ENCODE data around the gene CPNE4. TPM values are rescaled to one million over a fixed set of nuclear protein-coding genes. Genes with fewer than 3 reads are reported as not detected.
A peak's percentile ranks its signal among the peaks of the same experiment; 100 is the strongest.

The CPNE4 gene
- total and polyA plus RNA-seq, 5 experiments from 2014 or later, result not detected

GRCh38 chr3:131550562-131551465 lies 484.0 kb downstream of the CPNE4 start:
- no peak for DNase-seq
- POLR2A ChIA-PET, result no interaction called here
- Mint-ChIP-seq H3K27me3 (peaks cover 16 to 49% (median 18%) of the 10 kb centered on the region in 5 donors), H3K9me3 (no peaks in the 10 kb centered on the region), H3K4me3 (no peak overlapping the region), H3K36me3 (no peaks in the 10 kb centered on the region), H3K27ac (no peak overlapping the region), H3K4me1 (no peaks in the 10 kb centered on the region)
- ATAC-seq, result no peak

GRCh38 chr3:131549340-131549739 lies 485.5 kb downstream of the CPNE4 start:
- DNase-seq (no peak), ATAC-seq (no peak)
- Mint-ChIP-seq H3K36me3 (no peaks in the 10 kb centered on the region), H3K4me3 (no peak overlapping the region), H3K9me3 (no peaks in the 10 kb centered on the region), H3K4me1 (no peaks in the 10 kb centered on the region), H3K27ac (no peak overlapping the region), H3K27me3 (peaks cover 19 to 40% (median 22%) of the 10 kb centered on the region in 5 donors)
- POLR2A ChIA-PET, result no interaction called here

- DNase-seq (no peak), ATAC-seq (no peak)
- H3K4me1 Mint-ChIP-seq, result no peaks in the 10 kb centered on the region
- no peak overlapping the region for H3K27ac Mint-ChIP-seq
- H3K9me3 Mint-ChIP-seq, result no peaks in the 10 kb centered on the region
- H3K27me3 Mint-ChIP-seq, result peaks cover 16 to 36% (median 23%) of the 10 kb centered on the region in 5 donors
- POLR2A ChIA-PET, result interaction anchor here (0.5 kb wide), 1 partner anchor 476 kb away, joined by 10 read pairs; no protein-coding TSS in a partner anchor
- H3K4me3 Mint-ChIP-seq, result no peak overlapping the region
- H3K36me3 Mint-ChIP-seq, result no peaks in the 10 kb centered on the region
Observed at GRCh38 chr3:131547585-131547984, 487.2 kb downstream of the CPNE4 start.

GRCh38 chr3:131546441-131546840 lies 488.4 kb downstream of the CPNE4 start:
- H3K4me3 Mint-ChIP-seq, result no peak overlapping the region
- H3K9me3 Mint-ChIP-seq, result no peaks in the 10 kb centered on the region
- no peak overlapping the region for H3K27ac Mint-ChIP-seq
- peaks cover 16 to 38% (median 20%) of the 10 kb centered on the region in 5 donors for H3K27me3 Mint-ChIP-seq
- no peak for DNase-seq
- POLR2A ChIA-PET, result no interaction called here
- ATAC-seq, result no peak
- no peaks in the 10 kb centered on the region for H3K36me3 Mint-ChIP-seq
- no peaks in the 10 kb centered on the region for H3K4me1 Mint-ChIP-seq

GRCh38 chr3:131544557-131544956 lies 490.3 kb downstream of the CPNE4 start:
- H3K9me3 Mint-ChIP-seq, result no peaks in the 10 kb centered on the region
- peaks cover 18 to 47% (median 24%) of the 10 kb centered on the region in 5 donors for H3K27me3 Mint-ChIP-seq
- no peaks in the 10 kb centered on the region for H3K36me3 Mint-ChIP-seq
- DNase-seq (no peak), ATAC-seq (no peak)
- H3K4me1 Mint-ChIP-seq, result no peaks in the 10 kb centered on the region
- no peak overlapping the region for H3K27ac Mint-ChIP-seq
- no peak overlapping the region for H3K4me3 Mint-ChIP-seq
- POLR2A ChIA-PET, result no interaction called here

GRCh38 chr3:131543714-131544113 lies 491.1 kb downstream of the CPNE4 start:
- H3K36me3 Mint-ChIP-seq, result no peaks in the 10 kb centered on the region
- ATAC-seq, result no peak

GRCh38 chr3:131541288-131541687 lies 493.5 kb downstream of the CPNE4 start:
- no peaks in the 10 kb centered on the region for H3K4me1 Mint-ChIP-seq

More at GRCh38 chr3:131543714-131544113, 491.1 kb downstream of the CPNE4 start:
- no peaks in the 10 kb centered on the region for H3K4me1 Mint-ChIP-seq
- no peak overlapping the region for H3K4me3 Mint-ChIP-seq
- no peaks in the 10 kb centered on the region for H3K9me3 Mint-ChIP-seq
- no peak for DNase-seq
- H3K27me3 Mint-ChIP-seq, result peaks cover 19 to 45% (median 26%) of the 10 kb centered on the region in 5 donors
- peak overlapping the region in 1 of 10 donors; percentile 36 for H3K27ac Mint-ChIP-seq
- POLR2A ChIA-PET, result no interaction called here

GRCh38 chr3:131540821-131541220 lies 494.0 kb downstream of the CPNE4 start:
- DNase-seq (no peak), ATAC-seq (no peak)
- POLR2A ChIA-PET, result no interaction called here
- H3K27ac Mint-ChIP-seq, result no peak overlapping the region
- H3K4me3 Mint-ChIP-seq, result no peak overlapping the region
- H3K9me3 Mint-ChIP-seq, result no peaks in the 10 kb centered on the region
- H3K27me3 Mint-ChIP-seq, result peaks cover 13 to 41% (median 27%) of the 10 kb centered on the region in 5 donors
- H3K4me1 Mint-ChIP-seq, result no peaks in the 10 kb centered on the region
- H3K36me3 Mint-ChIP-seq, result no peaks in the 10 kb centered on the region

More at GRCh38 chr3:131541288-131541687, 493.5 kb downstream of the CPNE4 start:
- Mint-ChIP-seq H3K9me3 (no peaks in the 10 kb centered on the region), H3K27me3 (peaks cover 13 to 39% (median 23%) of the 10 kb centered on the region in 5 donors), H3K36me3 (no peaks in the 10 kb centered on the region), H3K4me3 (no peak overlapping the region), H3K27ac (no peak overlapping the region)
- no peak for ATAC-seq
- POLR2A ChIA-PET, result no interaction called here
- no peak for DNase-seq

GRCh38 chr3:131540143-131540542 lies 494.7 kb downstream of the CPNE4 start:
- ATAC-seq (no peak), DNase-seq (no peak)
- POLR2A ChIA-PET, result no interaction called here
- Mint-ChIP-seq H3K27ac (no peak overlapping the region), H3K27me3 (peaks cover 13 to 48% (median 30%) of the 10 kb centered on the region in 5 donors), H3K9me3 (no peaks in the 10 kb centered on the region), H3K36me3 (no peaks in the 10 kb centered on the region), H3K4me3 (no peak overlapping the region), H3K4me1 (no peaks in the 10 kb centered on the region)

GRCh38 chr3:131538968-131539367 lies 495.8 kb downstream of the CPNE4 start:
- no peak overlapping the region for H3K4me3 Mint-ChIP-seq
- no peak overlapping the region for H3K27ac Mint-ChIP-seq
- DNase-seq (no peak), ATAC-seq (no peak)
- peaks cover 8 to 60% (median 24%) of the 10 kb centered on the region in 5 donors for H3K27me3 Mint-ChIP-seq
- H3K9me3 Mint-ChIP-seq, result no peaks in the 10 kb centered on the region
- POLR2A ChIA-PET, result no interaction called here
- H3K36me3 Mint-ChIP-seq, result no peaks in the 10 kb centered on the region
- H3K4me1 Mint-ChIP-seq, result no peaks in the 10 kb centered on the region

- Mint-ChIP-seq H3K27me3 (peaks cover 8 to 73% (median 29%) of the 10 kb centered on the region in 5 donors), H3K9me3 (peaks cover 0 to 3% (median 0%) of the 10 kb centered on the region in 9 donors), H3K4me1 (no peaks in the 10 kb centered on the region), H3K36me3 (peaks cover 0 to under 1% (median 0%) of the 10 kb centered on the region in 3 donors), H3K27ac (no peak overlapping the region), H3K4me3 (no peak overlapping the region)
- DNase-seq, result no peak
- ATAC-seq, result no peak
- POLR2A ChIA-PET, result no interaction called here
Observed at GRCh38 chr3:131537531-131537930, 497.3 kb downstream of the CPNE4 start.

GRCh38 chr3:131535596-131535995 lies 499.2 kb downstream of the CPNE4 start:
- POLR2A ChIA-PET, result no interaction called here
- Mint-ChIP-seq H3K27me3 (peaks cover 15 to 78% (median 27%) of the 10 kb centered on the region in 5 donors), H3K27ac (no peak overlapping the region), H3K4me3 (no peak overlapping the region), H3K36me3 (peaks cover 0 to 6% (median 0%) of the 10 kb centered on the region in 3 donors), H3K9me3 (peaks cover 0 to 8% (median 0%) of the 10 kb centered on the region in 9 donors), H3K4me1 (no peaks in the 10 kb centered on the region)
- no peak for ATAC-seq
- no peak for DNase-seq

- Mint-ChIP-seq H3K4me1 (no peaks in the 10 kb centered on the region), H3K36me3 (peaks cover 0 to 6% (median 0%) of the 10 kb centered on the region in 3 donors), H3K27ac (no peak overlapping the region), H3K4me3 (no peak overlapping the region), H3K9me3 (peaks cover 0 to 8% (median 0%) of the 10 kb centered on the region in 9 donors), H3K27me3 (peaks cover 15 to 73% (median 23%) of the 10 kb centered on the region in 5 donors)
- no peak for ATAC-seq
- no peak for DNase-seq
- POLR2A ChIA-PET, result no interaction called here
Observed at GRCh38 chr3:131535131-131535530, 499.7 kb downstream of the CPNE4 start.

All from naive thymus-derived CD8-positive, alpha-beta T cell (primary cell).